Measurements from ENCODE around the gene ADGRE1. TPM values are rescaled to one million over a fixed set of nuclear protein-coding genes. Genes with fewer than 3 reads are reported as not detected.

The ADGRE1 gene
- total RNA-seq, 4 donors from 2014 or later, result 0.17 to 0.33 TPM; not detected in 2

GRCh38 chr19:6848986-6849385, 38.4 kb upstream of the ADGRE1 start:
- Histone ChIP-seq H3K36me3 (no peaks in the 10 kb centered on the region), H3K27me3 (peaks cover 0 to 22% (median 0%) of the 10 kb centered on the region in 4 donors), H3K27ac (replicated peaks in 1 of 4) (no peak overlapping the region), H3K9me3 (no peaks in the 10 kb centered on the region), H3K4me1 (no peaks in the 10 kb centered on the region), H3K4me3 (no peak overlapping the region)
- no peak for TF ChIP-seq EP300 (IDR thresholded peaks at IDR 0.05)
- TF ChIP-seq POLR2AphosphoS5 (IDR thresholded peaks at IDR 0.05), result no peak
- no peak for TF ChIP-seq CTCF (IDR thresholded peaks at IDR 0.05)
- intact Hi-C loops (cut with DNase I), result no loop called here
- no peak for DNase-seq (ENCODE audit: extremely low spot score)
- WGBS, result 88% methylated on average over 3 of the region's 3 CpGs

GRCh38 chr19:6849876-6850275, 37.5 kb upstream of the ADGRE1 start:
- intact Hi-C loops (cut with DNase I), result no loop called here

GRCh38 chr19:6851359-6851758, 36.0 kb upstream of the ADGRE1 start:
- Histone ChIP-seq H3K36me3 (no peaks in the 10 kb centered on the region), H3K9me3 (no peaks in the 10 kb centered on the region), H3K27ac (replicated peaks in 1 of 4) (no peak overlapping the region), H3K4me1 (no peaks in the 10 kb centered on the region), H3K4me3 (no peak overlapping the region), H3K27me3 (peaks cover 0 to 32% (median 0%) of the 10 kb centered on the region in 4 donors)
- WGBS, result 71% methylated on average over 1 of the region's 1 CpG
- no peak for TF ChIP-seq CTCF (IDR thresholded peaks at IDR 0.05)
- no peak for TF ChIP-seq EP300 (IDR thresholded peaks at IDR 0.05)
- TF ChIP-seq POLR2A (IDR thresholded peaks at IDR 0.05; ENCODE audit: low read depth), result no peak
- TF ChIP-seq POLR2AphosphoS5 (IDR thresholded peaks at IDR 0.05), result no peak
- intact Hi-C loops (cut with DNase I), result no loop called here
- no peak for DNase-seq (ENCODE audit: extremely low spot score)

More at GRCh38 chr19:6849876-6850275, 37.5 kb upstream of the ADGRE1 start:
- WGBS, result 22% methylated on average over 2 of the region's 2 CpGs
- no peak overlapping the region for H3K4me3 ChIP-seq
- no peaks in the 10 kb centered on the region for H3K36me3 ChIP-seq
- no peak overlapping the region for H3K27ac ChIP-seq (replicated peaks in 1 of 4)
- no peaks in the 10 kb centered on the region for H3K9me3 ChIP-seq
- DNase-seq (ENCODE audit: extremely low spot score), result no peak
- no peak for TF ChIP-seq CTCF (IDR thresholded peaks at IDR 0.05)
- no peak for TF ChIP-seq EP300 (IDR thresholded peaks at IDR 0.05)
- no peak for TF ChIP-seq POLR2AphosphoS5 (IDR thresholded peaks at IDR 0.05)
- no peak for TF ChIP-seq POLR2A (IDR thresholded peaks at IDR 0.05; ENCODE audit: low read depth)
- no peaks in the 10 kb centered on the region for H3K4me1 ChIP-seq
- H3K27me3 ChIP-seq, result peaks cover 0 to 31% (median 0%) of the 10 kb centered on the region in 4 donors

GRCh38 chr19:6852001-6852400, 35.4 kb upstream of the ADGRE1 start:
- DNase-seq (ENCODE audit: extremely low spot score), result no peak
- no peaks in the 10 kb centered on the region for H3K9me3 ChIP-seq
- 81% methylated on average over 1 of the region's 1 CpG for WGBS
- H3K4me1 ChIP-seq, result no peaks in the 10 kb centered on the region
- no peak for TF ChIP-seq POLR2AphosphoS5 (IDR thresholded peaks at IDR 0.05)
- no peak for TF ChIP-seq CTCF (IDR thresholded peaks at IDR 0.05)
- no peak for TF ChIP-seq EP300 (IDR thresholded peaks at IDR 0.05)
- no peak for TF ChIP-seq POLR2A (IDR thresholded peaks at IDR 0.05; ENCODE audit: low read depth)
- H3K36me3 ChIP-seq, result no peaks in the 10 kb centered on the region
- no peak overlapping the region for H3K27ac ChIP-seq (replicated peaks in 1 of 4)
- no peak overlapping the region for H3K4me3 ChIP-seq
- peaks cover 0 to 32% (median 0%) of the 10 kb centered on the region in 4 donors for H3K27me3 ChIP-seq
- intact Hi-C loops (cut with DNase I), result no loop called here

GRCh38 chr19:6853868-6854267, 33.5 kb upstream of the ADGRE1 start:
- no peak overlapping the region for H3K27ac ChIP-seq (replicated peaks in 1 of 4)
- WGBS, result 79% methylated on average over 11 of the region's 11 CpGs
- no peaks in the 10 kb centered on the region for H3K9me3 ChIP-seq
- no peaks in the 10 kb centered on the region for H3K4me1 ChIP-seq
- TF ChIP-seq POLR2A (IDR thresholded peaks at IDR 0.05; ENCODE audit: low read depth), result no peak
- no peak for TF ChIP-seq EP300 (IDR thresholded peaks at IDR 0.05)
- TF ChIP-seq POLR2AphosphoS5 (IDR thresholded peaks at IDR 0.05), result no peak
- TF ChIP-seq CTCF (IDR thresholded peaks at IDR 0.05), result no peak
- H3K27me3 ChIP-seq, result peaks cover 0 to 35% (median 0%) of the 10 kb centered on the region in 4 donors
- intact Hi-C loops (cut with DNase I), result no loop called here
- DNase-seq (ENCODE audit: extremely low spot score), result no peak
- H3K36me3 ChIP-seq, result no peaks in the 10 kb centered on the region
- H3K4me3 ChIP-seq, result no peak overlapping the region

All from esophagus muscularis mucosa (tissue), 4 donors.